CD4-positive, alpha-beta memory T cell (primary cell): ENCODE measurements around the gene ZNF749. TPM values are rescaled to one million over a fixed set of nuclear protein-coding genes. Genes with fewer than 3 reads are reported as not detected.

Experiments used
- CTCF ChIA-PET: fragments of 350-600 bp; sonication (Branson Sonifier 250); formaldehyde crosslinking; loops from one replicate; lab custom pipeline; 2021; ENCODE audit warnings: inconsistent platforms; ENCODE audit not compliant: partially characterized antibody; lab: Charles Lee
- POLR2A ChIA-PET: fragments of 350-600 bp; sonication (Branson Sonifier 250); formaldehyde crosslinking; loops from one replicate; lab custom pipeline; 2021; ENCODE audit not compliant: partially characterized antibody; lab: Charles Lee
- DNase-seq, 5 donors: peaks; one replicate each; pipeline versions ENCODE4 v3.0.0 to v3.0.0-alpha.2; 2020 to 2022; ENCODE audit warnings: mixed read lengths in 1 of 5
- H3K27ac ChIP-seq: one replicate; pipeline ENCODE4 v1.7.0; 2013; ENCODE audit warnings: low read depth, low read length
- H3K27me3 ChIP-seq: 2 replicates; pipeline ENCODE4 v1.7.0; 2013; ENCODE audit warnings: mild to moderate bottlenecking, low read length, moderate library complexity; ENCODE audit not compliant: insufficient read depth
- H3K36me3 ChIP-seq: 2 replicates; pipeline ENCODE4 v1.7.0; 2013; ENCODE audit warnings: mild to moderate bottlenecking, low read length, moderate library complexity; ENCODE audit not compliant: insufficient read depth
- H3K4me1 ChIP-seq: 2 replicates; pipeline ENCODE4 v1.7.0; 2013; ENCODE audit warnings: mild to moderate bottlenecking, low read length, moderate library complexity; ENCODE audit not compliant: insufficient read depth
- H3K4me3 ChIP-seq, 2 donors: one replicate each; pipeline ENCODE4 v1.7.0; 2013; ENCODE audit warnings: low read length in 2 of 2, mild to moderate bottlenecking in 1 of 2
- H3K9me3 ChIP-seq, 2 donors: one replicate each; pipeline ENCODE4 v1.7.0; 2013; ENCODE audit warnings: low read length in 2 of 2, control low read depth in 1 of 2; ENCODE audit not compliant: control insufficient read depth in 1 of 2
- H3K27ac Mint-ChIP-seq, 7 donors: one replicate each; pipeline ENCODE4 v1.8.0; 2020 to 2021; ENCODE audit warnings: mixed read lengths in 7 of 7, mild to moderate bottlenecking in 6 of 7, inconsistent platforms in 3 of 7, moderate library complexity in 3 of 7
- H3K27me3 Mint-ChIP-seq, 2 donors: one replicate each; pipeline ENCODE4 v1.8.0; 2020 to 2021; ENCODE audit warnings: mixed read lengths in 2 of 2
- H3K36me3 Mint-ChIP-seq, 2 donors: one replicate each; pipeline ENCODE4 v1.8.0; 2020 to 2021; ENCODE audit warnings: mixed read lengths in 2 of 2, inconsistent platforms in 1 of 2, mild to moderate bottlenecking in 1 of 2
- H3K4me1 Mint-ChIP-seq, 4 donors: one replicate each; pipeline ENCODE4 v1.8.0; 2020 to 2021; ENCODE audit warnings: mixed read lengths in 4 of 4, mild to moderate bottlenecking in 1 of 4
- H3K4me3 Mint-ChIP-seq, 8 donors: one replicate each; pipeline ENCODE4 v1.8.0; 2020 to 2021; ENCODE audit warnings: mixed read lengths in 8 of 8, mild to moderate bottlenecking in 7 of 8, moderate library complexity in 6 of 8, inconsistent platforms in 3 of 8
- H3K9me3 Mint-ChIP-seq, 8 donors: one replicate each; pipeline ENCODE4 v1.8.0; 2020 to 2021; ENCODE audit warnings: mixed read lengths in 8 of 8, mild to moderate bottlenecking in 5 of 8, inconsistent platforms in 3 of 8, moderate library complexity in 1 of 8
- intact Hi-C: fragments of 100-400 bp; cut with micrococcal nuclease; formaldehyde crosslinking; loops from one replicate; pipeline ENCODE4 v1.15.1; 2023
- polyA plus RNA-seq, 2 donors: library from polyadenylated mRNA; unstranded; fragments of 300-500 nt; fragmentation: Illumina TruSeq; gene quantifications; one replicate each; pipeline ENCODE4 v1.2.3, GENCODE V29; 2021
- total RNA-seq, 2 experiments: library from RNA; stranded (reverse); gene quantifications; one replicate each; pipeline ENCODE4 v1.2.3, GENCODE V29; 2021

ZNF749 gene
- total and polyA plus RNA-seq, 4 experiments from 2014 or later, result 5.9 to 21.4 (median 15.0) TPM

GRCh38 chr19:57403737-57404563 is 31.2 kb upstream of the ZNF749 start:
- CTCF ChIA-PET, result interaction anchor here (1.2 kb wide), 1 partner anchor 14 kb away, joined by 4 read pairs; the partner anchor contains the start of gene ZNF548
- Histone ChIP-seq H3K27me3 (no peaks in the 10 kb centered on the region), H3K9me3 (peaks cover 0 to 4% of the 10 kb centered on the region in 2 donors), H3K4me1 (no peaks in the 10 kb centered on the region), H3K27ac (no peak overlapping the region), H3K4me3 (no peak overlapping the region), H3K36me3 (peaks cover 2% of the 10 kb centered on the region)
- Mint-ChIP-seq H3K9me3 (peaks cover 0 to 33% (median 18%) of the 10 kb centered on the region in 8 donors), H3K4me1 (peaks cover 1 to 7% (median 4%) of the 10 kb centered on the region in 4 donors), H3K27ac (no peak overlapping the region), H3K4me3 (no peak overlapping the region), H3K36me3 (peaks cover 15 to 32% of the 10 kb centered on the region in 2 donors), H3K27me3 (no peaks in the 10 kb centered on the region)
- intact Hi-C loops, result no loop called here
- POLR2A ChIA-PET, result interaction anchor here (0.7 to 1.0 kb wide), 2 partner anchors 15 to 779 kb away, joined by 4 read pairs; partner anchors contain the start of gene ZNF274
- DNase-seq, result no peak

GRCh38 chr19:57406516-57407123 is 28.5 kb upstream of the ZNF749 start:
- ChIA-PET POLR2A (no interaction called here), CTCF (interaction anchor here (0.6 to 2.6 kb wide), 8 partner anchors 13 to 752 kb away, joined by 3 to 10 read pairs (median 4); partner anchors contain the start of genes TRAPPC2B, ZNF547 and ZNF548)
- H3K9me3 ChIP-seq, result peaks cover 0 to 2% of the 10 kb centered on the region in 2 donors
- no peak overlapping the region for H3K4me3 ChIP-seq
- Mint-ChIP-seq H3K4me3 (no peak overlapping the region), H3K27ac (peak overlapping the region in 4 of 7 donors; percentile 28 to 64 (median 52)), H3K36me3 (peaks cover 9 to 15% of the 10 kb centered on the region in 2 donors), H3K9me3 (peaks cover 0 to 8% (median 1%) of the 10 kb centered on the region in 8 donors), H3K27me3 (no peaks in the 10 kb centered on the region), H3K4me1 (peaks cover 10 to 19% (median 14%) of the 10 kb centered on the region in 4 donors)
- peak; percentile 63 to 79 (median 69) for DNase-seq
- intact Hi-C loops, result loop anchor here (1.0 kb wide), 3 partner anchors 497 to 749 kb away; partner anchors contain the start of gene ZNF329
- H3K4me1 ChIP-seq, result peaks cover 10% of the 10 kb centered on the region
- no peaks in the 10 kb centered on the region for H3K27me3 ChIP-seq
- H3K27ac ChIP-seq, result no peak overlapping the region
- no peaks in the 10 kb centered on the region for H3K36me3 ChIP-seq

GRCh38 chr19:57410877-57411671 is 24.1 kb upstream of the ZNF749 start, which contains the start of gene ZNF17:
ZNF17 (plus strand) TSS chr19:57411161; CDS start chr19:57413616, 2,455 bp downstream.
- H3K4me1 ChIP-seq, result peaks cover 16% of the 10 kb centered on the region
- Mint-ChIP-seq H3K27me3 (no peaks in the 10 kb centered on the region), H3K4me1 (peaks cover 23 to 42% (median 29%) of the 10 kb centered on the region in 4 donors), H3K9me3 (peaks cover 0 to 14% (median 12%) of the 10 kb centered on the region in 8 donors), H3K27ac (peak within 1 kb of the TSS; percentile 79 to 95 (median 94)), H3K36me3 (peaks cover 34 to 37% of the 10 kb centered on the region in 2 donors), H3K4me3 (peak within 1 kb of the TSS; percentile 92 to 97 (median 96))
- CTCF ChIA-PET, result no interaction called here
- peak within 1 kb of the TSS; percentile 73 for H3K27ac ChIP-seq
- peak; percentile 85 to 95 (median 90) for DNase-seq
- H3K27me3 ChIP-seq, result no peaks in the 10 kb centered on the region
- intact Hi-C loops, result loop anchor here (1.0 kb wide), 11 partner anchors 22 to 744 kb away; partner anchors contain the start of genes TRAPPC2B, ZNF134, ZNF211 and ZNF329
- H3K9me3 ChIP-seq, result no peaks in the 10 kb centered on the region
- POLR2A ChIA-PET, result interaction anchor here (0.7 to 2.0 kb wide), 3 partner anchors 22 to 1109 kb away, joined by 3 to 5 read pairs (median 5); partner anchors contain the start of genes ZBTB45, ZNF548 and ZNF749
- peaks cover 20% of the 10 kb centered on the region for H3K36me3 ChIP-seq
- peak within 1 kb of the TSS; percentile 49 to 90 for H3K4me3 ChIP-seq

GRCh38 chr19:57419439-57419838 is 15.7 kb upstream of the ZNF749 start:
- H3K27me3 Mint-ChIP-seq, result no peaks in the 10 kb centered on the region
- Histone ChIP-seq H3K27me3 (no peaks in the 10 kb centered on the region), H3K9me3 (peaks cover 0 to 47% of the 10 kb centered on the region in 2 donors), H3K27ac (no peak overlapping the region), H3K36me3 (peaks cover 51% of the 10 kb centered on the region), H3K4me1 (no peaks in the 10 kb centered on the region), H3K4me3 (no peak overlapping the region)
- peak overlapping the region in 1 of 7 donors; percentile 35 for H3K27ac Mint-ChIP-seq
- peaks cover 71 to 79% of the 10 kb centered on the region in 2 donors for H3K36me3 Mint-ChIP-seq
- POLR2A ChIA-PET, result no interaction called here
- H3K9me3 Mint-ChIP-seq, result peaks cover 0 to 89% (median 78%) of the 10 kb centered on the region in 8 donors
- H3K4me1 Mint-ChIP-seq, result peaks cover 4 to 13% (median 8%) of the 10 kb centered on the region in 4 donors
- DNase-seq, result no peak
- intact Hi-C loops, result no loop called here
- no peak overlapping the region for H3K4me3 Mint-ChIP-seq
- CTCF ChIA-PET, result no interaction called here

GRCh38 chr19:57421037-57421436 is 14.1 kb upstream of the ZNF749 start:
- no peak for DNase-seq
- H3K27me3 Mint-ChIP-seq, result no peaks in the 10 kb centered on the region
- H3K4me1 ChIP-seq, result no peaks in the 10 kb centered on the region
- peaks cover 39% of the 10 kb centered on the region for H3K36me3 ChIP-seq
- intact Hi-C loops, result no loop called here
- H3K4me3 ChIP-seq, result no peak overlapping the region
- peaks cover 59 to 64% of the 10 kb centered on the region in 2 donors for H3K36me3 Mint-ChIP-seq
- H3K27ac ChIP-seq, result no peak overlapping the region
- peaks cover 0 to 4% (median under 1%) of the 10 kb centered on the region in 4 donors for H3K4me1 Mint-ChIP-seq
- H3K27me3 ChIP-seq, result no peaks in the 10 kb centered on the region
- no peak overlapping the region for H3K4me3 Mint-ChIP-seq
- H3K9me3 Mint-ChIP-seq, result peaks cover 0 to 89% (median 72%) of the 10 kb centered on the region in 8 donors
- POLR2A ChIA-PET, result no interaction called here
- no peak overlapping the region for H3K27ac Mint-ChIP-seq
- CTCF ChIA-PET, result no interaction called here
- H3K9me3 ChIP-seq, result peaks cover 0 to 47% of the 10 kb centered on the region in 2 donors

GRCh38 chr19:57434386-57435061 is 601 bp upstream of the ZNF749 start:
- H3K4me3 ChIP-seq, result peak overlapping the region; percentile 62 to 70
- intact Hi-C loops, result loop anchor here (1.0 to 10.0 kb wide), 14 partner anchors 23 to 721 kb away; partner anchors contain the start of genes TRAPPC2B, ZNF17, ZNF211 and ZNF419
- H3K4me3 Mint-ChIP-seq, result peak overlapping the region; percentile 96 to 100 (median 98)
- H3K9me3 ChIP-seq, result no peaks in the 10 kb centered on the region
- no peak for DNase-seq
- peak overlapping the region; percentile 66 for H3K27ac ChIP-seq
- POLR2A ChIA-PET, result interaction anchor here (0.6 to 1.6 kb wide), 7 partner anchors 23 to 840 kb away, joined by 3 to 6 read pairs (median 4); partner anchors contain the start of genes ZNF17, ZNF419, ZNF548 and ZNF773
- H3K27me3 Mint-ChIP-seq, result peaks cover 0 to 2% of the 10 kb centered on the region in 2 donors
- no peaks in the 10 kb centered on the region for H3K27me3 ChIP-seq
- H3K4me1 Mint-ChIP-seq, result peaks cover 22 to 29% (median 25%) of the 10 kb centered on the region in 4 donors
- peaks cover 13% of the 10 kb centered on the region for H3K4me1 ChIP-seq
- peaks cover 3 to 20% (median 11%) of the 10 kb centered on the region in 8 donors for H3K9me3 Mint-ChIP-seq
- H3K36me3 Mint-ChIP-seq, result peaks cover 27 to 29% of the 10 kb centered on the region in 2 donors
- H3K27ac Mint-ChIP-seq, result peak overlapping the region; percentile 83 to 99 (median 97)
- CTCF ChIA-PET, result interaction anchor here (0.7 to 0.8 kb wide), 2 partner anchors 28 to 568 kb away, joined by 3 read pairs; partner anchors contain the start of gene ZNF606
- no peaks in the 10 kb centered on the region for H3K36me3 ChIP-seq
